A673 (cell line): ENCODE measurements around the gene OSGEP.

ENCODE experiments used
- EZH2 ChIP-seq: fragments of 200-600 bp; sonication (generic); IDR thresholded peaks from 2 replicates; pipeline ENCODE4 v1.6.1; 2017; ENCODE audit warnings: borderline replicate concordance, low read depth, mild to moderate bottlenecking, mixed read lengths, antibody characterized with exemption, low read length; ENCODE audit not compliant: poor library complexity, severe bottlenecking
- TF ChIP-seq, protein P1 (sequence below): fragments of 300-800, 200-600 bp; sonication (generic); conservative IDR thresholded peaks from 2 replicates; pipeline ENCODE4 v1.5.1; 2017; ENCODE audit warnings: low read depth, mild to moderate bottlenecking, antibody characterized with exemption, low read length, moderate library complexity, mixed read lengths

DNA sequence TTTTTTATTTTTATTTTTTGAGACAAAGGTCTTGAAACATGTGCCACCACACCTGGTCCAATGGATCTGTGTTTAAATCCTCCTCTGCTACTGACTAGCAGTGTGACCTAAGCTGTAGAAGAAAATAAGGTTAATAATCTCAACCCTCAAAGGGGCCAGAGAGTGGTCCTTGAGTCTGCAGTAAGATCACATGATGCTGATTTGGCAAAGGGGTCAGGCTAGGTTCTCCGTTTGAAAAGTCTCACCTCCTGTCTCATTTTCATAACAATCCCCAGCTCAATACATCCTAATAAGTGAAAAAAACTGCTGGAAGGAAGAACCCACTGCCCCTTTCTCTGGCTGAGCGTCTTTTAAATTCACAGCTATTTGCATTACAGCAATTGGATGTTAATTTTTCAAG, 33.3 kb downstream of the OSGEP start:
- TF ChIP-seq EZH2 = no peak
- TF ChIP-seq, protein P1, sequence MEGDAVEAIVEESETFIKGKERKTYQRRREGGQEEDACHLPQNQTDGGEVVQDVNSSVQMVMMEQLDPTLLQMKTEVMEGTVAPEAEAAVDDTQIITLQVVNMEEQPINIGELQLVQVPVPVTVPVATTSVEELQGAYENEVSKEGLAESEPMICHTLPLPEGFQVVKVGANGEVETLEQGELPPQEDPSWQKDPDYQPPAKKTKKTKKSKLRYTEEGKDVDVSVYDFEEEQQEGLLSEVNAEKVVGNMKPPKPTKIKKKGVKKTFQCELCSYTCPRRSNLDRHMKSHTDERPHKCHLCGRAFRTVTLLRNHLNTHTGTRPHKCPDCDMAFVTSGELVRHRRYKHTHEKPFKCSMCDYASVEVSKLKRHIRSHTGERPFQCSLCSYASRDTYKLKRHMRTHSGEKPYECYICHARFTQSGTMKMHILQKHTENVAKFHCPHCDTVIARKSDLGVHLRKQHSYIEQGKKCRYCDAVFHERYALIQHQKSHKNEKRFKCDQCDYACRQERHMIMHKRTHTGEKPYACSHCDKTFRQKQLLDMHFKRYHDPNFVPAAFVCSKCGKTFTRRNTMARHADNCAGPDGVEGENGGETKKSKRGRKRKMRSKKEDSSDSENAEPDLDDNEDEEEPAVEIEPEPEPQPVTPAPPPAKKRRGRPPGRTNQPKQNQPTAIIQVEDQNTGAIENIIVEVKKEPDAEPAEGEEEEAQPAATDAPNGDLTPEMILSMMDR = no peak
